Hippocampal formation (tissue), 2 donors: ENCODE measurements around the gene HADH.
A peak's percentile ranks its signal among the peaks of the same experiment; 100 is the strongest.
"Not testable (repeated sequence)": the region's sequence is repeated elsewhere in the genome, so short reads cannot be mapped to it uniquely, and the experiment has no call there.

Source experiments
- DNase-seq, 2 donors: peaks; one replicate each; lab custom pipeline; 2025; lab: John Stamatoyannopoulos, UW

The HADH gene

DNA sequence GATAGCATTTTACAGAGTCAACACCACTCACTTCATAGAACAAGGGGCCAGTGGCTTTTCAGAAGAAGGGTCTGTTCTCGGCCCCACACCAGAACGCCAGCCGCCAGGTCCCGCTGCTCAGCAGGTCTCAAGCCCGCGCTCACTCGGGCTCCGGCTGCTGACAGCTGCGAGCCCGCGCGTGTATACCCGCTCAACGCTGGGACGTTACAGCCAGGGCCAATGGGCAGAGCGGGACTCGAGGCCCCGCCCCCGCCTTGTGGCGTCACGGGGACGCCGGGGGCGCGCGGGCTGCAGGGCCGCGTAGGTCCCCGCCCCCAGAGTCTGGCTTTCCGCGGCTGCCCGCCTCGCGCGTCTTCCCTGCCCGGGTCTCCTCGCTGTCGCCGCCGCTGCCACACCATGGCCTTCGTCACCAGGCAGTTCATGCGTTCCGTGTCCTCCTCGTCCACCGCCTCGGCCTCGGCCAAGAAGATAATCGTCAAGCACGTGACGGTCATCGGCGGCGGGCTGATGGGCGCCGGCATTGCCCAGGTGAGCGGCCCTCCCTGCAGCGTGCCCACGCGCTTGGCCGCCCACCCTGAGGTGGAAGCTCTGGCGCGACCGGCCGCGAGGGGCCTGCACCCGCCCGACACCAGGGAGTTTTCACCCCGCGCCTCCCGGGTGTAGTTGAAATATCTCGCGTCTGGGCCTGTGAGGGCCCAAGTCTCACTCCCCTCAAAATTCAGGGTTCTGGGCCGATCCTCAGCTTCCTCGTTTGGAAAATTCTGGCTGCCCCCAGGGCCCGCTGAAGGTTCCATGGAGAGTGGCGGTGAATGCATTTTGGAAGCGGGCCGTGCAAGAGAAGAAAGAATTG lies at the start of gene HADH:
Gene HADH, plus strand, starts transcription at position 353 of the 850 bp plus-strand sequence. Its CDS starts 44 bp downstream, at position 397.
- peak; percentile 93 to 96 for DNase-seq

DNA sequence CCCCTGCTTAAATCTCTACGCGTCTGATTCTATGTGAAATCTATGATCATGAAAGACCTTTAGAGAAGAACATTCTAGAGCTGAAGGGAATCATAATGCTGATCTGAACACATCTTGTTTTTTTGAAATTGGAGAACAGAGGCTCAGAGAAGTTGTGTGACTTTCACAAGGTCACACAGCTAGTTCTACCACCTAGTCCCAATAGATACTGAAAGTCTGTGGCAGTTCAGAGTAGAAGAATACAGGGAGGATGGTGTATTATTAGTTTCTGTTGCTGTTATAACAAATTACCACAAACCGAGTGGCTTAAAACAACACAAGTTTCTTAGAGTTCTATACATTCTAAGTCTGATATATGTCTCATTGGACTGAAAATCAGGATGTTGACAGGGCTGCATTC lies 43.9 kb upstream of the HADH start:
- DNase-seq: no peak

DNA sequence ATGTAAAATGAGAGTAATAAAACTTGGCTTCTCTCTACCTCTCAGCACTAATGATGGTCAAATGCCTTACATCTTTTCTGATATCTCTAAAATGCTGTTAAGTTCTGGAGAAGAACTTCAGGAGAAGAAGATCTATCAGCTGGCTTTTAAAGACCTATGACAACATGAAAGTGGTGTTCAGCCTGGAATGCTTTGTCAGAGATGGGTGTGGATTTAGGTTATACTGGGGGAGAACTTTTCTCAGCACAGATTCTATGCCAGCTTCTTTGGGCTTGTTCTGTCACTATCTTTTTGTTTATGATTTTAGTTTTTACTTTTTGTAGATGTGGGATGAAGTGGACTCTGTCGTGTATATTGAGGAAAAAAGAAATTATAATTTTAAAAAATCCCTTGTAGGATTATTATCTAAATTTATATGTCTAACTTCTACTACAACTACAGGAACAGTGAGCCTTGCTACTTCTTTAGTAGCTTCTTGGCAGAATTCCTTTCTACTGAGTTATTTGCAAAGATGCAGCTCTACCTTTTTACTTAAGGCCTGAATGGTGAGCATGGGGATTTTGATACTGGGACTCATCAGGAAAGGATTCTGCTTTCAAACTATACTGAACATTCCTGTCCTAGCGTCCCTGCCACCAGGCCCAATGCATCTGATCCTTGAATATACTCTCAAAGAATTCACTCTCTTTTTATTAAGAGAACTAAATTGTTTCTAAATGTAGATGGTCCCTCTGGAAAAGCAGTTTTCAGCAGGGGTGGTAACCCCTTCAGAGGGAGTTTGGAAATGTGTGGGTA lies 38.7 kb upstream of the HADH start:
- DNase-seq: no peak

DNA sequence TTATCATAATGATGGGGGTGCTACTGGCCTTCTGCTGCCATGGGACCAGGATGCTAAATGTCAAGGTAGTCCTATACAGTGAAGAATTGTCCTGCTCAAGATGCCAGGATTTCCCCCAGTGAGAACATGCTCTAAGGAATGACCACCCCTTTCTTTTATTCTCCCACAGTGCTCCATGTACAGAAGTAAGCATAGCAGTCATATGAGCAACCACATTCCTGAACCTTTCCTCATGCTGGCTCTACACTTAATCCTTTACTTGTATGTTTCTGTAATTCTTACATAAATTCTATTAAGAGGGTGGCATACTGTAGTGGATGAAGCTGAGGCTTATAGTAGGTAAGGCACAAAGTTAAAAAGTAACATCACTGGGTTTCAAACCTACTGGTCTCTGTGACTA lies 38.1 kb upstream of the HADH start:
- DNase-seq: no peak

DNA sequence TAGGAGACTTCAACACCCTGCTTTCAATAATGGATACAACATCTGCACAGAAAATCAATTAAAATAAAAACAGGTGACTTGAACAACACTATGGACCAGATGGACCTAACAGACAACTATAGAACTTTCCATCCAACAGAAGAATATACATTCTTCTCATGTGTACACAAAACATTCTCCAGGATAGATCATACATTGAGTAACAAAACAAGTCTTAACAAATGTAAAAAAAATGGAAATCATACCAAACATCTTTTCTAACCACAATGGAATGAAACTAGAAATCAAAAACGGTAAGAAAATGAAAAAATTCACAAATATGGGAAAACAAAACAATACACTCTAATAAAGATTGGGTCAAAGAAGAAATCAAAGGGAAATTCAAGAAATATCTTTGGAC lies 33.7 kb upstream of the HADH start:
- DNase-seq: no peak

DNA sequence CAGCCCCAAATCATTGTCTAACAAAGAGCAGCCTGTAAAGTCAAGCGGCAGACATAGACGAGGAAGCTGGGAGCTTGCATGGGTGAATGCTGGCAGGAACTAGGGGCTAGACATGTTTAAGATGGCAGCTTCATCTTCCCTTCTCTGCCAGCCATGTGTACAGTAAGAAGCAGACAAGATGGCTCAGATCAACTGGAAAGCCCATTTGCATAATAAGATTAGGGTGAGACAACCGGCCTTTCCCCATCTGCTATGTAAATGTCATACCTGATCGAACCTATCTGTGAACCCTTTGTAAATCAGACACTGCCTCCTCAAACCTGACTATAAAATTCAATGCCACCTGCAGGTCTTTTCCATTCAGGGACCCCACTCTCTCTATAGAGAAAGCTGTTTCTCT lies 22.8 kb upstream of the HADH start:
- DNase-seq: no peak

DNA sequence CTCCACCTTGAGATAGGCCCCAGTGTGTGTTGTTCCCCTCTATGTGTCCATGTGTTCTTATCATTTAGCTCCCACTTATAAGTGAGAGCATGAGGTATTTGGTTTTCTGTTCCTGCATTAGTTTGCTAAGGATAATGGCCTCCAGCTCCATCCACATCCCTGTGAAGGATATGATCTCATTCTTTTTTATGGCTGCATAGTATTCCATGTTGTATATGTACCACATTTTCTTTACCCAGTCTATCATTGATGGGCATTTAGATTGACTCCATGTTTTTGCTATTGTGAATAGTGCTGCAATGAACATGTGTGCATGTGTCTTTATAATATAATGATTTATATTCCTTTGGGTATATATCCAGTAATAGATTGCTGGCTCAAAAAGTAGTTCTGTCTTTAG lies 22.2 kb upstream of the HADH start:
- not testable (repeated sequence) for DNase-seq

DNA sequence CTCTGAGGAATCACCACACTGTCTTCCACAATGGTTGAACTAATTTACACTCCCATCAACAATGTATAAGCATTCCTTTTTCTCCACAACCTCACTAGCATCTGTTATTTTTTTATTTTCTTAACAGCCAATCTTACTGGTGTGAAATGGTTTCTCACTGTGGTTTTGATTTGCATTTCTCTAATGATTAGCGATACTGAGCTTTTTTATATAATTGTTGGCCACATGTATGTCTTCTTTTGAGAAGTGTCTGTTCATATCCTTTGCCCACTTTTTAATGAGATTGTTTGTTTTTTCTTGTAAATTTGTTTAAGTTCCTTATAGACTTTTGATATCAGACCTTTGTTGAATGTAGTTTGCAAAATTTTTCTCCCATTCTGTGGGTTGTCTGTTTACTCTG lies 21.8 kb upstream of the HADH start:
- not testable (repeated sequence) for DNase-seq

DNA sequence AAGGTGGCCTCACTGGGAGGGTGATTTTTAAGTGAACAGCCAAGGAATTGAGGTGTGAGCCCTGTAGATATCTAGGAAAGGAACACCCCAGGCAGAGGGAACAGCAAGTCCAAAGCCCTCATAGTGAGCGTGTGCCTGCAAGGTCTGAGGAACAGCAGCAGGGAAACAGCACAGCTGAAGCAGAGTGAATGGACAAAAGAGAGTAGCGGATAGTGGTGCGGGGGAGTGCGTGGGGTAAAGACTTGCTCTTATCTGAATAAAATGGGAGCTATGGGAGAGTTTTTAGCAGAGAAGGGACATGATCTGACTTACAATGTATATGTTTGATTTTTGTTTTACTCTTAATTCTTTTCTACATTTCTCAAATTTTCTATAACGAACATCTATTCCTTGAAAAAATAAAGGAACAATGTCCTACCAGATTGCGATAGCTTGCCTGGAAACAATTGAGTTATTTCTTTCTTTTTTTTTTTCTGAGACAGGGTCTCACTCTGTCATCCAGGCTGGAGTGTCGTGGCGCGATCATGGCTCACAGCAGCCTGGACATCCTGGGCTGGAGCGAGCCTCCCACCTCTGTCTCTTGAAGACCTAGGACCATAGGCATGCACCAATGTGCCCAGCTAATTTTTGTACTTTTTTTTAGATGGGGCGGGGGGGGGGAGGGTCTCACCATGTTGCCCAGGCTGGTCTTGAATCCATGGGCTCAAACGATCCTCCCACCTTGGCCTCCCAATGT lies 19.5 kb upstream of the HADH start:
- DNase-seq: peak in 1 of 2 donors; percentile 15

DNA sequence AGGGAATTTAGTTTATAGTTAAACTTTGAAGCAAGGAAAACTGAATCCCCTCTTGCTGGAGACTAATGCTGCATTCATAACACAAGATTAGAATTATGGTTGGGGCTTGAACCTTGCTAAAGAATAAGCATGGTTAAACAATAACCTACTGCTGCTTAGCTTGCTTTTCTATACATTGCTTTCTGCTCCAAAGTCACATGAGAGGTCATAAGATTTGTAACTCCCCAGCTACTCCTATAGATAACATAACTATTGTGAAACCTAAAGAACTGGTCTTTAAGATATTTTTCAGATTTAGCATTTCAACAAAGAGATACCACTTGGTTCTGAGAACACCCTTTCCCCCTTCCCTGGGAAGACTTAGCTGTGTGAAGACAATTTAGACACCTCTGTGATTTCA lies 17.1 kb upstream of the HADH start:
- DNase-seq: no peak

DNA sequence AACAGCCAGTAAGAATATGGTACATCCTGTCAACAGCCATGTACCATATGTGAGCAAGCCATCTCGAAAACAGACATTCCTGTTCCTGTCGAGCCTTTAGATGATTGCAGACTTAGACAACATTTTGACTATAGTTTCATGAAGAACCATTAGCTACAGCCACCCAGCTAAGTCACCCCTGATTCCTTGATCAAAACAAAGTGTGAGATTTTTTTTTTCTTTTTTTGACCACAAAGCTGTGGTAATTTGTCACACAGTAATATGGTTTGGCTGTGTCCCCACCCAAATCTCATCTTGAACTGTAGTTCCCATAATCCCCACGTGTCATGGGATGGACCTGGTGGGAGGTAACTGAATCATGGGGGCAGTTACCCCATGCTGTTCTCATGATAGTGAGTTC lies 15.2 kb upstream of the HADH start:
- no peak for DNase-seq

DNA sequence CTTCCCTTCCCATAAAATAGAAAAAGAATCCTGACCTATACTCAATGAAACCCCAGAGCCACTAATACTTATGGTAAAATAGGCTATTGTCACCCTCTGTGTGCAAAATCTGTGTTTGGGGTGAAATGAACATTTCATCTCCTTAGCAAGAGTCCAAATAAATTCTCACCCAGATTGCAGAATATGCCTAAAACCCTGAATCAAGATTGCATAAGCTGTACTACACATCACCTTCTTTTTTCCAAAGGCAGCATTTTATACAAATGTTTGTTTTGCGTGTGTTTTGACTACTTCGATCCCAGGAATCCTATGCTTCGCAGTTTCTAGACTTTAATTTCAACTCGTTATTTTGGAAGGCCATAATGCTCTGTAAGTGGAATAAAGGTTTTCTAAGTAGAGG lies 12.2 kb upstream of the HADH start:
- no peak for DNase-seq

DNA sequence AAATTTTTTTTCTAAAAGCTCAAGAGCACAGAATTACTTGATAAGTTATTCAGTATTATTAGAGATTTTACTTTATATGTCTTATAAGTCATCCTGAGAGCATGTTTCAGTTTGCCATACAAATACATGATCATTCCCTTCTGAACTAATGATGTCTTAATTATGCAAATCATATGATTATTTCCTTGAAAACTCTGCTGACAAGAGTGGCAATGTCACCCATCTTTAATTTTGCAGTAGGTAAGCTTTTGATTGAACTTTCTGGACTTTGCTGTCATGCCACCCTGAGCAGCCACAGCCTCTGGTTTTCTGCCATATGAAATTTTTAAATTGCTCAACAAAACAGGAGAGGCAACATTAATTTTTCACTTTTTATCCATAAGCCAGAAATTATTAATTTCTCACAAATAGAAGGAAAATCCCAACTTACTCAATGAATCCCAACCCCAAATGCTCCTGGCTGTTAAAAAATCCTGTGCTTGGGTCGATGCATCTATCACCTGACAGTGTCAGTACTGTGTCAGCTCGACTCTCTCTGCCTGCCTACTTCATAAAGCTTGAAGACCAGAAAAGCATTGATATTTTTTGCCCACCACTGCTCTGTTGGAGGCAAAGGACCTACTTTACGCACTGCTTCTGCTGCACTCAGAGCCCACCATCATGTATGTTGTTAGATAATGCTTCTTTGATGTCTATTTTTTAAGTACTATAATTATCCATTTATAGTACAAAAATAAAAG lies 11.6 kb upstream of the HADH start:
- DNase-seq: no peak

DNA sequence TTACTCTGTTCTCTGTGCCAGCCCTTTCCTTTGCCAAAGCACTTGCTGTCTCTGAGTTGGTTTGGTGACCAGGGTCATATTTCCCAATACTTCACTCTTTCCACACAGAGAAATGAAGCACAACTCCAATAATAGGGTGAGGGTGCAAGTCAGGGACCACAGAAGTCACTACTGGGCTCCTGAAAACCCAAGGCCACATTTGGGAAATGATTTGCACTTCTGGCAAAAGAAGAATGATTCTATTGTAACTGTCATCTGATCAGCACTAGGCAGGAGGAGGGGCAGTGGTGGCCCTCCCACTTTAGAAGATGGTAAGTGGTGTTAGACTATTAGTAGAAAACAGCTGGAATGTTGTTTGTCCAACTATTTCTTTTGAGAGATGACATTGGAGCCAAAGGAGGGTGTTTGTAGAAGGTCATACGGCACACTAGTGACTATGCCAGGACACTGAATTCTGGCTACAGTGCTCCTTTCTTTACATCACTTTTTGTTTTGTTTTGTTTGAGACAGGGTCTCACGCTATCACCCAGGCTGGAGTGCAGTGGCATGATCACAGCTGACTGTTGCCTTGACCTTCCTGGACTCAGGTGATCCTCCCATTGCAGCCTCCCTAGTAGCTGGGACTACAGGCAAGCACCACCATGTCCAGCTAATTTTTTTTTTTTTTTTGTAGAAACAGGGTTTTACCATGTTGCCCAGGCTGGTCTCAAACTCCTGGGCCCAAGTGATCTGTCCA lies 10.8 kb upstream of the HADH start:
- DNase-seq: peak; percentile 37 to 69

DNA sequence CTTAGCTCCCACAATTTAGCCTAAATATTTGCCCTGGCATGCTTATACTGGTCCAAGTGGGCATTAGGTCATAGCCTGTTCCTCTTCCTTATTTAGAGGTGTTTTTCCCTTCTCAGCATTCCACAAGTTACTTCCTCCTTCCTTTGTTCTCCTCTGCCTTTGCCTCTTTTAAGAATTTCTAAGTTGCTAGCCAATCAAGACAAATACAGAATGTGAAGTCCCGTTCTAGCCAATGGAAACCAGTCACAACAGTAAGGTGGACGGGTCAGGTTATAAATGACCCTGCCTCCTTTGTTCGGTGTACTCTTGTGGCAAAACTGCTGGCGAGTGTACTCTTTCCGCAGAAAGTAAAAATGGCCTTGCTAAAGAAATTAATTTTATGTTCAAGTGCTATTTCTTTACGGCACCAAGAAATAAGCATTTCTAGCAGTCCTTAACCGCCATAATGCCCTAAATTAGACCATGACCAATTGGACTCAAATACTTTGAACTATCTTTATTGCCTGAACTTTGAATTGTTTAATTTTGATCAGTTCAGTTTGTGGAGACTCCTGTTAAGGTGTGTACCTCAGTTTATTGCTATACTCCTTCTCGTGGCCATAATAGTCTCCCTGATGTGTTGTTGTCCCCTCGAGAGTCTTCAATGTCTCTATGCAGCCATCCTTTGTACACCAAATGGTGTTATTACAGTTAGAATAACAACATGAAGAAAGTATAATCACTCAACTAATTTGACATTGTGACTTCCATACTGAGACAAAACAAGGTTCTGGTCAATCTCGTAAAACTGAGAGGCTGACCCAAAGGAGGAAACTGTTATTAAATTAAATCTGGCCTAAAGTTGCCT lies 1.6 kb upstream of the HADH start:
- DNase-seq: no peak

DNA sequence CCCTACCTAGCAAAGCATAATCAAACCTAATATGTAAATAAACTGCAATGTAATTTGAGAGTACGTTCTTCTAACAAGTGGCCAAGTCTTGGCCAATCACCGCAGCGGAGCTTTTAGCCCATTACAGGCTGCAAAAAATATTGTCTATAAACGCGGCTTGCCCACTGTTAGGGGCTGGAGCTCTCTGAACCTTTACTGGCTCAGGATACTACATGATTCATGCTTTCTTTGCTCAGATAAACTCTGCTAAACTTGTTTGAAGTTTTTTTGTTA lies 990 bp upstream of the HADH start:
- DNase-seq: no peak

DNA sequence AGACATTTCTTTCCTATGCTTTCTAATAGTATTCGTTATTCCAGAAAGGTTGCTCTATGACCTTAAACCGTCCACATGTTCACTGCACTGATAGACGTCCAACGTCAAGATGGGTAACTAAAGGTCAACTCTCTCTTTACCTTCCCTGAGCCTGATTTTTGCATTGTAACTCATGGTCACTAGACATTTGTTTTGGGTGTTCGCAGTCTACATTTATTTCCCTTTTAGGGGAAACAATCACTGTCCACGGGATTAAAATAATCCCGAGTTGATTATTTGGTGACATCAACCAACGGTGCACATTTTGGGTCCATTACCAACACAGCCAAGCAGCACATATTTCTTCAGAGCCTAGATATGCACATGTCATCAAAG lies 540 bp upstream of the HADH start:
- DNase-seq: peak in 1 of 2 donors; percentile 51

DNA sequence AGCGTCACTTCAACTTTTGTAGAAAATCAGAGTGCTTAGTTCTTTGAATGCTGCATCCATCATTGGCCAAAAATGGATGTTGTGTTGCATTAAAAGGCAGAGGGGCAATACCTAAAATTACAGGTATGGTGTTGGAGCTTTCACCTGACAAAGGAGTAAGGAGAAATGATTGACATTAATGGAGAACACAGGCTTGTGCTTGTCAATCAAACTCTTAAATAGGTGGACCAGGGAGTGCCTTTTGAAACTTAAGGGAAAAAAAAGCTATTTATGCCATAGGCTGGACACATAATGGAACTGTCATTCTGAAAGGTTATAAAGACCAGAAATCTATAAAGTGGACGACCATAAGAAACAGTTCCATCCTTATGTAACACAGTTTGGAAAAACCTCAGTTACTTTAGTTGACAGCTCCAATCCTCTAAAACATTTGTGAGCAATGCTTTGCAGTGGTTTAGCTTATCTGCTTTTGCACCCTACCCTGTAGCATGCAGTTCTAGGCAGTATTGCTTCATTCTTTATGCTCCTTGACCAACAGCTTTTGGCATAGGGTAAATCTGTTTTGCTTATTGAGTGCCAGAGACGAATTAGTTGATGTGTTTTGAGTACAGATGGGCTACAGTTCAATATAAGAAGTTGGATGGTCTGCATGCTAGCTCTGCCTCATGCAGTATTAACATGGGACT lies 2.4 kb downstream of the HADH start:
- DNase-seq: no peak

DNA sequence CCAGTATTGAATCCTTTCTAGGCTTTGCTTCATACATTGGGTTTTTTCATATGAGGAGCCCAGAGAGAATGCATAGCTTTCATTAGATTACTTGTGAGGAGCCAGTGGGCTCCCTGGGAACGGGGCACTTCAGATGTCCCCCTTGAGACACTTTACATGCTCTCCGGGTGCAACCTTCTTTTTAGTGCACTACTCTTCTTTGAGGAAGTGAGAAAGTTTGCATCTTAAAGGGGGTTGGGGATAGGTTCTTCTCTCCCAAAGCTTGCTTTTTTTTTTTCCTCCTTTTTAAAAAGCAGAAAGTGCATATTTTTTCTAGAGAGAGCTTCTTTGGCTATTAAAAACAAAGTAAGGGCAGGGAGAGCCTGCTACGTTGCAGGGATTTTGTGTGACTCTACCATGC lies 4.3 kb downstream of the HADH start:
- DNase-seq: no peak

DNA sequence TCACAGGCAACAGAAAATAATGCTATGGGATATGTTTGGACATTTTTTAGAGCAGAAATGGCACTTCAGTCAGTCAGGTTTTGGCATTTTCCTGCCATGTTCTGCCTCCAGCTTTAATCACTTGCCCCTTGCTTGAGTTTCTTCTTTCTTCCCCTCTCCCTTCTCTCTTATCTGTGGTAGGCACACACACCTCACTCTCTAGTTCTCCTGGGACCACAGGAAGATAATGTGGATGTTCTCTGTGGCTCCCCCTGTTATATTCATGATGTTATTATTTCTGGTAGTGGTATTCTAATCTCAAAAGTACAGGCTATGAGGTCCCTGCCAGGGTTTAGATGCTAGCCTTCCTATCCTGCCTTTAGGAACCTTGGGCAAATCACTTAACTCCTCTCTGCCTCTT lies 5.2 kb downstream of the HADH start:
- no peak for DNase-seq
